Gastroesophageal sphincter (tissue), 4 donors: ENCODE results near the gene SKA3. TPM values are rescaled to one million over a fixed set of nuclear protein-coding genes. Genes with fewer than 3 reads are reported as not detected.
"Not testable (repeated sequence)": the region's sequence is repeated elsewhere in the genome, so short reads cannot be mapped to it uniquely, and the experiment has no call there.

Experiments
- ATAC-seq: fragments of 150-250 bp; one replicate; pipeline ENCODE4 v1.9.1; 2016; ENCODE audit warnings: mild to moderate bottlenecking, moderate library complexity
- H3K27ac ChIP-seq, 4 donors: fragments of 200-600 bp; sonication (generic) in 3 of 4; 1 replicate in 3 of 4; 2 replicates in 1 of 4; pipeline ENCODE4 v1.5.1; 2016 to 2019
- H3K27me3 ChIP-seq: fragments of 200-600 bp; sonication (generic); one replicate; pipeline ENCODE4 v1.5.1; 2019
- H3K36me3 ChIP-seq, 2 donors: fragments of 200-600 bp; sonication (generic); one replicate each; pipeline ENCODE4 v1.5.1; 2019; ENCODE audit warnings: control low read depth in 1 of 2
- H3K4me1 ChIP-seq, 3 donors: fragments of 200-600 bp; sonication (generic); 1 replicate in 2 of 3; 2 replicates in 1 of 3; pipeline ENCODE4 v1.5.1; 2016 to 2019; ENCODE audit warnings: control low read depth in 2 of 3
- H3K4me3 ChIP-seq, 2 donors: fragments of 200-600 bp; sonication (generic); one replicate each; pipeline ENCODE4 v1.5.1; 2019; ENCODE audit warnings: mild to moderate bottlenecking in 1 of 2, moderate library complexity in 1 of 2
- H3K9me3 ChIP-seq, 3 donors: fragments of 200-600 bp; sonication (generic); one replicate each; pipeline ENCODE4 v1.5.1; 2017 to 2019; ENCODE audit warnings: control low read depth in 2 of 3
- CTCF ChIP-seq, 4 experiments: fragments of 200-600 bp in 2 of 4; fragments of 450-650 bp in 2 of 4; sonication (generic) in 1 of 4; IDR thresholded peaks; one replicate each; pipeline ENCODE4 v1.5.1; 2017 to 2019; ENCODE audit warnings: antibody characterized with exemption in 4 of 4, mild to moderate bottlenecking in 2 of 4, moderate library complexity in 2 of 4
- EP300 ChIP-seq: sonication (generic); formaldehyde crosslinking; IDR thresholded peaks from one replicate; pipeline ENCODE4 v1.6.1; 2017; ENCODE audit warnings: antibody characterized with exemption, mild to moderate bottlenecking
- POLR2A ChIP-seq, 2 donors: fragments of 450-650 bp; IDR thresholded peaks; one replicate each; pipeline ENCODE4 v1.6.1; 2017; ENCODE audit warnings: antibody characterized with exemption in 2 of 2, mild to moderate bottlenecking in 2 of 2, moderate library complexity in 1 of 2
- POLR2AphosphoS5 ChIP-seq: sonication (generic); formaldehyde crosslinking; IDR thresholded peaks from one replicate; pipeline ENCODE4 v1.6.1; 2017; ENCODE audit warnings: antibody characterized with exemption
- WGBS, 2 donors: methylation state at CpG; one replicate each; pipeline ENCODE4 v1.1.5; 2018; ENCODE audit warnings: low coverage in 1 of 2; 5-methylcytosine and 5-hydroxymethylcytosine counted together
- total RNA-seq, 4 donors: library from RNA; depleted of rRNA; stranded (reverse); fragments of >200 nt; gene quantifications; one replicate each; pipeline ENCODE4 v1.1.0, GENCODE V29; 2016

SKA3 gene
- total RNA-seq, 4 donors from 2014 or later = 0.19 to 0.81 (median 0.27) TPM; not detected in 1

- H3K27ac ChIP-seq = no peak overlapping the region
- no peak overlapping the region for H3K4me3 ChIP-seq
- peaks cover 0 to 21% (median 0%) of the 10 kb centered on the region in 3 donors for H3K9me3 ChIP-seq
- no peak for ATAC-seq
- H3K4me1 ChIP-seq = no peaks in the 10 kb centered on the region
- no peaks in the 10 kb centered on the region for H3K27me3 ChIP-seq
- no peaks in the 10 kb centered on the region for H3K36me3 ChIP-seq
- TF ChIP-seq EP300 (no peak), CTCF (IDR thresholded peaks at IDR 0.05) (no peak), POLR2AphosphoS5 (no peak), POLR2A (IDR thresholded peaks at IDR 0.05) (no peak)
- WGBS, 2 donors = 46 to 52% methylated on average over 7 of the region's 7 CpGs
Observed at GRCh38 chr13:21218351-21219035, 42.1 kb upstream of the SKA3 start.

DNA sequence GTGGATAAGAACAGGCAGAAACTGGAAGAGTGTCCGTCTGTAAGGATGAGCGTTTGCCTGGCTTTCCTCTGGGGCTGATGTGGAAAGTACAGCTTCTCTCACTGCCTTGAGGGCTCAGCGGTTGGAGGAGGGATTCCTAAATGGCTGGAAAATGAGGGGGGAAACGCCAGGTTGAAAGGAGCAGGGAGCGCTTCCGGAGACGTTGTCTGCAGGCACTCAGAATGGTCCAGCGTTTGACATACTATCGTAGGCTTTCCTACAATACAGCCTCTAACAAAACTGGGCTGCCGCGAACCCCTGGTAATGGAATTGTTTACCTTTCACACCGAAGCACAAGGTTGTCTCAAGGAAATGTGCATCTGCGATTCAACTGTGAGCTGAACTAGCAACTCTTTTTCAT, 40.0 kb upstream of the SKA3 start:
- WGBS, 2 donors = 0 to 13% methylated on average over 7 to 8 of the region's 13 CpGs
- no peak overlapping the region for H3K27ac ChIP-seq
- H3K4me1 ChIP-seq = no peaks in the 10 kb centered on the region
- no peaks in the 10 kb centered on the region for H3K36me3 ChIP-seq
- no peak overlapping the region for H3K4me3 ChIP-seq
- no peak for TF ChIP-seq POLR2AphosphoS5
- no peak for TF ChIP-seq CTCF (IDR thresholded peaks at IDR 0.05)
- TF ChIP-seq EP300 = no peak
- no peak for TF ChIP-seq POLR2A (IDR thresholded peaks at IDR 0.05)
- peaks cover 0 to 10% (median 0%) of the 10 kb centered on the region in 3 donors for H3K9me3 ChIP-seq
- no peak for ATAC-seq
- H3K27me3 ChIP-seq = peaks cover 10% of the 10 kb centered on the region

GRCh38 chr13:21215419-21215818, 39.1 kb upstream of the SKA3 start:
- H3K9me3 ChIP-seq, H3K36me3 ChIP-seq, H3K4me3 ChIP-seq, H3K27ac ChIP-seq, H3K4me1 ChIP-seq, ATAC-seq: not testable (repeated sequence)
- 26 to 46% methylated on average over 6 of the region's 6 CpGs for WGBS, 2 donors
- peaks cover 16% of the 10 kb centered on the region for H3K27me3 ChIP-seq

- Histone ChIP-seq H3K4me1 (no peaks in the 10 kb centered on the region), H3K27ac (no peak overlapping the region), H3K27me3 (peaks cover 22% of the 10 kb centered on the region), H3K9me3 (no peaks in the 10 kb centered on the region), H3K4me3 (no peak overlapping the region), H3K36me3 (no peaks in the 10 kb centered on the region)
- WGBS, 2 donors = 75 to 90% methylated on average over 4 to 7 of the region's 7 CpGs
- TF ChIP-seq EP300 = no peak
- no peak for ATAC-seq
Observed at GRCh38 chr13:21212138-21212775, 35.9 kb upstream of the SKA3 start.

DNA sequence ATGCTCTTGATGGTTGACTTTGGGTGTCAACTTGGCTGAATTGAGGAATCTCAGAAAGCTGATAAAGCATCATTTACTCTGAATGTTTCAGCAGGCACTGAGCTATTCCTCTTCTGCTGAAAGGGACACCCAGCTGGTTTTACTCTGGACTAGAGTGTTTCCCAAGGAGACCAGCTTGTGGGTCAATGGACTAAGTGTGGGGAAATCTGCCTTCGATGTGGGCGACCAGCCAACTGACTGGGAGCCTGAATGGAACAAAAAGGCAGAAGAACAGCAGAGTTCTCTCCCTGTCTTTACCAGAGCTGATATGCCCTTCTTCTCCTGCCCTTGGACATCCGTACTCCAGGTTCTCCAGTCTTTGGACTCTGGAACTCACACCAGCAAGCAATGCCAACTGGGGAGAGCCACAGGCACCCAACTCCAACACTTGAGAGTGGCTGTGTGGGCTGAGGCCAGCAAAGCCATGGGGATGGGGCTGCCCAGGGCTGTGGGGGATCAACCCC, 32.4 kb upstream of the SKA3 start:
- H3K27me3 ChIP-seq = peaks cover 22% of the 10 kb centered on the region
- H3K36me3 ChIP-seq = no peaks in the 10 kb centered on the region
- H3K27ac ChIP-seq = no peak overlapping the region
- H3K4me1 ChIP-seq = no peaks in the 10 kb centered on the region
- 70% methylated on average over 2 of the region's 3 CpGs; no CpG with 5 or more reads in 1 of the 2 donors for WGBS, 2 donors
- no peak overlapping the region for H3K4me3 ChIP-seq
- TF ChIP-seq POLR2AphosphoS5 (no peak), EP300 (no peak), CTCF (IDR thresholded peaks at IDR 0.05) (no peak), POLR2A (IDR thresholded peaks at IDR 0.05) (no peak)
- ATAC-seq = no peak
- H3K9me3 ChIP-seq = no peaks in the 10 kb centered on the region
